Naive thymus-derived CD4-positive, alpha-beta T cell (primary cell): ENCODE data around the gene RHBDD2. TPM values are rescaled to one million over a fixed set of nuclear protein-coding genes. Genes with fewer than 3 reads are reported as not detected.
A peak's percentile ranks its signal among the peaks of the same experiment; 100 is the strongest.
"Not testable (repeated sequence)": the region's sequence is repeated elsewhere in the genome, so short reads cannot be mapped to it uniquely, and the experiment has no call there.

ENCODE experiments used
- ATAC-seq: fragments of 150-1000 bp; cut with Tn5 transposase; 2 replicates; pipeline ENCODE4 v1.10.0; 2021; ENCODE audit warnings: mild to moderate bottlenecking, moderate library complexity
- CTCF ChIA-PET: fragments of 350-600 bp; sonication (Branson Sonifier 250); formaldehyde crosslinking; loops from one replicate; lab custom pipeline; 2021; ENCODE audit warnings: antibody characterized with exemption; lab: Charles Lee
- POLR2A ChIA-PET: fragments of 350-600 bp; sonication (Branson Sonifier 250); formaldehyde crosslinking; loops from one replicate; lab custom pipeline; 2021; ENCODE audit warnings: antibody characterized with exemption, inconsistent platforms; lab: Charles Lee
- DNase-seq, 9 donors: peaks; one replicate each; pipeline versions ENCODE4 v3.0.0 to v3.0.0-alpha.2; 2020 to 2022; ENCODE audit warnings: mixed read lengths in 1 of 9
- H3K27ac ChIP-seq: one replicate; pipeline ENCODE4 v1.7.0; 2013; ENCODE audit warnings: mild to moderate bottlenecking, low read depth, low read length, moderate library complexity
- H3K27me3 ChIP-seq, 2 donors: one replicate each; pipeline ENCODE4 v1.7.0; 2013; ENCODE audit warnings: low read length in 2 of 2, mild to moderate bottlenecking in 2 of 2, moderate library complexity in 2 of 2; ENCODE audit not compliant: control insufficient read depth in 2 of 2, insufficient read depth in 2 of 2
- H3K36me3 ChIP-seq, 3 experiments: 1 replicate in 2 of 3; 2 replicates in 1 of 3; pipeline ENCODE4 v1.7.0; 2013; ENCODE audit warnings: low read length in 3 of 3, mild to moderate bottlenecking in 3 of 3, moderate library complexity in 1 of 3; ENCODE audit not compliant: insufficient read depth in 3 of 3, control insufficient read depth in 2 of 3
- H3K4me1 ChIP-seq, 2 donors: one replicate each; pipeline ENCODE4 v1.7.0; 2013; ENCODE audit warnings: low read length in 2 of 2, mild to moderate bottlenecking in 2 of 2, moderate library complexity in 1 of 2; ENCODE audit not compliant: control insufficient read depth in 2 of 2, insufficient read depth in 2 of 2
- H3K4me3 ChIP-seq: 2 replicates; pipeline ENCODE4 v1.7.0; 2013; ENCODE audit warnings: mild to moderate bottlenecking, low read length
- H3K9me3 ChIP-seq, 3 experiments: 1 replicate in 2 of 3; 2 replicates in 1 of 3; pipeline ENCODE4 v1.7.0; 2013; ENCODE audit warnings: low read length in 3 of 3; ENCODE audit not compliant: control insufficient read depth in 2 of 3
- H3K27ac Mint-ChIP-seq, 9 donors: one replicate each; pipeline ENCODE4 v1.8.0; 2020 to 2022; ENCODE audit warnings: mixed read lengths in 9 of 9, mild to moderate bottlenecking in 8 of 9, moderate library complexity in 5 of 9, inconsistent platforms in 2 of 9
- H3K27me3 Mint-ChIP-seq, 5 donors: one replicate each; pipeline ENCODE4 v1.8.0; 2021 to 2022; ENCODE audit warnings: mixed read lengths in 5 of 5, mild to moderate bottlenecking in 1 of 5
- H3K36me3 Mint-ChIP-seq, 5 donors: one replicate each; pipeline ENCODE4 v1.8.0; 2020 to 2022; ENCODE audit warnings: mixed read lengths in 5 of 5, mild to moderate bottlenecking in 3 of 5, inconsistent platforms in 1 of 5
- H3K4me1 Mint-ChIP-seq, 7 donors: one replicate each; pipeline ENCODE4 v1.8.0; 2020 to 2022; ENCODE audit warnings: mixed read lengths in 7 of 7, mild to moderate bottlenecking in 3 of 7, inconsistent platforms in 1 of 7
- H3K4me3 Mint-ChIP-seq, 10 donors: one replicate each; pipeline ENCODE4 v1.8.0; 2020 to 2022; ENCODE audit warnings: mild to moderate bottlenecking in 10 of 10, mixed read lengths in 10 of 10, moderate library complexity in 6 of 10, inconsistent platforms in 2 of 10
- H3K9me3 Mint-ChIP-seq, 11 donors: one replicate each; pipeline ENCODE4 v1.8.0; 2020 to 2022; ENCODE audit warnings: mixed read lengths in 11 of 11, mild to moderate bottlenecking in 4 of 11, inconsistent platforms in 1 of 11, moderate library complexity in 1 of 11
- intact Hi-C, 2 donors: fragments of 100-400 bp; cut with micrococcal nuclease; formaldehyde crosslinking; loops; one replicate each; pipeline ENCODE4 v1.15.1; 2023
- polyA plus RNA-seq, 2 donors: library from polyadenylated mRNA; unstranded; fragments of 300-500 nt; fragmentation: Illumina TruSeq; gene quantifications; one replicate each; pipeline ENCODE4 v1.2.3, GENCODE V29; 2021
- total RNA-seq, 6 experiments: library from RNA in 5 of 6; stranded (reverse) in 5 of 6; gene quantifications; 1 replicate in 5 of 6; 2 replicates in 1 of 6; pipeline ENCODE4 v1.2.3 and lab custom pipeline; 2021 to 2026

Gene RHBDD2
- total RNA-seq: 10 to 100 TPM; 36.2 to 95.1 (median 47.8) TPM
- polyA plus RNA-seq: 100 to 1,000 TPM; 107 to 124 TPM
- 93.0 reads per million, percentile 83 among the genes with 10 or more reads in this experiment for total RNA-seq (lab: John Stamatoyannopoulos, UW)

DNA sequence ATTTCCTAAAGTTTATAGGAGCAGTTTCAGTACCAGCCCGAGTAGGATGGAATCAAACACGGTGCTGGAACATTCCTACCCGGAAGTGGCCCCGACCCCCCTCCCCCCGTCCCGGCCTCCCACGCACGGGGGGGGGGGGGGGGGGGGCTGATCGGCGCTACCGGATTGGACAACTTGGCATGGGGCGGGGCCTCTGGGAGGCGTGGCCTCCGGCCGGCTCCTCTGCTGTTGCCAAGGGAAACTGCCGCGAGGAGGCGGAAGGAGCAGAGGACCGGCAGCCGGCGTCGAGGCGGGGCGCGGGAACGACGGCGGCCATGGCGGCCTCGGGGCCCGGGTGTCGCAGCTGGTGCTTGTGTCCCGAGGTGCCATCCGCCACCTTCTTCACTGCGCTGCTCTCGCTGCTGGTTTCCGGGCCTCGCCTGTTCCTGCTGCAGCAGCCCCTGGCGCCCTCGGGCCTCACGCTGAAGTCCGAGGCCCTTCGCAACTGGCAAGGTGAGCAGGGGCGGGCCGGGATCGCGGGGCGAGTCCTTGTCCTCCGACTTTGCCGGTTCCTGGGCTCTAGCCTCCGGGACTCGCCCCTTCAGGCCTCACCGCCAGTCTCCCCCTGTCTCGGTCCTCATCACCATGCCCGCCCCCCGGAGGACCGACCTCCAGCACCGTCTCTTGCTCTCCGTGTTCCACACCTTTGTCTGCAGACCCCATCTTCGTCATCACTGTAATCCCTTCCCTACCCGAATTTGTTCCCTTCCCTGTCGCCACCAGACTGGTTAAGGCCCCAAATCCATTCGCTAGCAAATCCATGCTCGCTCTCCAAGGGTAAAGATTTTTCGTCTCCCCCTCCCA lies at the start of gene RHBDD2:
RHBDD2 (plus strand) TSS at position 266 of the 843 bp plus-strand sequence; CDS start at position 315, 49 bp downstream.
- no peaks in the 10 kb centered on the region for H3K27me3 Mint-ChIP-seq
- Histone ChIP-seq H3K9me3 (no peaks in the 10 kb centered on the region), H3K27ac (peak within 1 kb of the TSS; percentile 95), H3K4me3 (peak within 1 kb of the TSS; percentile 94), H3K36me3 (peaks cover 16 to 31% (median 16%) of the 10 kb centered on the region in 3 experiments), H3K4me1 (peaks cover 16 to 20% of the 10 kb centered on the region in 2 donors), H3K27me3 (no peaks in the 10 kb centered on the region)
- DNase-seq (peak; percentile 86 to 96 (median 91)), ATAC-seq (peak; percentile 96)
- ChIA-PET POLR2A (interaction anchor here (0.6 to 3.9 kb wide), 9 partner anchors 9 to 179 kb away, joined by 3 to 52 read pairs (median 4); partner anchors contain the start of genes MDH2, POR, STYXL1 and TMEM120A), CTCF (interaction anchor here (1.6 kb wide), 1 partner anchor 141 kb away, joined by 4 read pairs; no protein-coding TSS in a partner anchor)
- intact Hi-C loops: loop anchor here (1.0 to 10.0 kb wide), 15 partner anchors 35 to 1220 kb away; partner anchors contain the start of genes TMEM120A (in 2 of the 2), YWHAG (in 2 of the 2), POR (in 1 of the 2) and RCC1L (in 1 of the 2)
- H3K36me3 Mint-ChIP-seq: peaks cover 5 to 18% (median 14%) of the 10 kb centered on the region in 5 donors
- peaks cover 0 to 5% (median 0%) of the 10 kb centered on the region in 11 donors for H3K9me3 Mint-ChIP-seq
- peak within 1 kb of the TSS; percentile 93 to 99 (median 98) for H3K4me3 Mint-ChIP-seq
- H3K4me1 Mint-ChIP-seq: peaks cover 26 to 43% (median 34%) of the 10 kb centered on the region in 7 donors
- peak within 1 kb of the TSS; percentile 91 to 99 (median 97) for H3K27ac Mint-ChIP-seq

DNA sequence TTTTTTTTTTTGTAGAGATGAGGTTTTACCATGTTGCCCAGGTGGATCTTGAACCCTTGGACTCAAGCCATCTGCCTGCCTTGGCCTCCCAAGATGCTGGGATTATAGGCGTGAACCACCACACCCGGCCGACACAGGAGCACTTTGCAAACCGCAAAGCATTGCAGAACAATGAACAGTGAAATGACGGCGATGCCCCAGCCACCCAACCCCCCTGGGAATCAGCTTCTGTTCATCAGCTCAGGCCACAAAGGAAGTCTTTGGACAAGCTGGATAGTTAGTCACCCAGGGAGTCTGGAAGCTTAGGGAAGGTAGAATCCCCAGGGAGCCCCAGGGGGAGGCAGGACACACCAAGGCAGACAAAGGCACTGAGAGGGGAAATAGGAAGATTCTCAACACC lies 49.2 kb upstream of the RHBDD2 start:
- DNase-seq, H3K4me1 Mint-ChIP-seq, H3K36me3 ChIP-seq, H3K36me3 Mint-ChIP-seq, H3K27me3 ChIP-seq, H3K4me3 Mint-ChIP-seq, H3K27ac Mint-ChIP-seq, CTCF ChIA-PET, H3K4me3 ChIP-seq, ATAC-seq, H3K4me1 ChIP-seq, H3K9me3 ChIP-seq, intact Hi-C loops, H3K9me3 Mint-ChIP-seq, H3K27ac ChIP-seq, POLR2A ChIA-PET: not testable (repeated sequence)
- peaks cover 0 to 14% (median 0%) of the 10 kb centered on the region in 5 donors for H3K27me3 Mint-ChIP-seq

DNA sequence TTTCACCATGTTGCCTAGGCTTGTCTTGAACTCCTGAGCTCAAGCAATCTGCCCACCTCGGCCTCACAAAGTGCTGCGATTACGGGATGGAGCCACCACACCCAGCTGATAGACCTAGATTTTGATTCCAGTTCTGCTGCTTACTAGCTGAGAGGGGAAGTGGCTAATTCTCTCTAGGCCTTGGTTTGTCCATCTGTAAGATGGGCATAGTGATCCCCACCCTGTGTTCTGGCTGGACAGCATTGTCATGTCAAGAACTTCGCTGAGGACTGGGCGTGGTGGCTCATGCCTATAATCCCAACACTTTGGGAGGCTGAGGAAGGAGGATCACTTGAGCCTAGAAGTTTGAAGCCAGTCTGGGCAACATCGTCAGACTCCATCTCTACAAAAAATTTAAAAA lies 47.9 kb upstream of the RHBDD2 start:
- H3K4me3 ChIP-seq: no peak overlapping the region
- POLR2A ChIA-PET: no interaction called here
- H3K27ac Mint-ChIP-seq: no peak overlapping the region
- ATAC-seq (no peak), DNase-seq (no peak)
- H3K9me3 ChIP-seq: no peaks in the 10 kb centered on the region
- no peaks in the 10 kb centered on the region for H3K36me3 ChIP-seq
- H3K27ac ChIP-seq: no peak overlapping the region
- no peaks in the 10 kb centered on the region for H3K27me3 ChIP-seq
- no peaks in the 10 kb centered on the region for H3K9me3 Mint-ChIP-seq
- CTCF ChIA-PET: interaction anchor here (0.7 kb wide), 1 partner anchor 70 kb away, joined by 3 read pairs; no protein-coding TSS in a partner anchor
- peaks cover 0 to 12% (median 0%) of the 10 kb centered on the region in 5 donors for H3K27me3 Mint-ChIP-seq
- H3K4me1 ChIP-seq: no peaks in the 10 kb centered on the region
- H3K4me3 Mint-ChIP-seq: no peak overlapping the region
- no peaks in the 10 kb centered on the region for H3K36me3 Mint-ChIP-seq
- H3K4me1 Mint-ChIP-seq: no peaks in the 10 kb centered on the region
- intact Hi-C loops: no loop called here

DNA sequence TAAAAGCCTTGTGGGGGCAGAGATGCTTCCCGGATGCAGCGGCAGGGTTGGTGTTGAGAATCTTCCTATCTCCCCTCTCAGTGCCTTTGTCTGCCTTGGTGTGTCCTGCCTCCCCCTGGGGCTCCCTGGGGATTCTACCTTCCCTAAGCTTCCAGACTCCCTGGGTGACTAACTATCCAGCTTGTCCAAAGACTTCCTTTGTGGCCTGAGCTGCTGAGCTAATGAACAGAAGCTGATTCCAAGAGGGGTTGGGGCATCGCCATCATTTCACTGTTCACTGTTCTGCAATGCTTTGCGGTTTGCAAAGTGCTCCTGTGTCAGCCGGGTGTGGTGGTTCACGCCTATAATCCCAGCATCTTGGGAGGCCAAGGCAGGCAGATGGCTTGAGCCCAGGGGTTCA lies 45.2 kb upstream of the RHBDD2 start:
- H3K4me3 ChIP-seq, POLR2A ChIA-PET, ATAC-seq, H3K4me1 ChIP-seq, H3K36me3 Mint-ChIP-seq, H3K4me3 Mint-ChIP-seq, H3K27me3 ChIP-seq, CTCF ChIA-PET, H3K9me3 Mint-ChIP-seq, H3K27ac Mint-ChIP-seq, intact Hi-C loops, H3K27ac ChIP-seq, H3K9me3 ChIP-seq, DNase-seq, H3K36me3 ChIP-seq, H3K4me1 Mint-ChIP-seq: not testable (repeated sequence)
- peaks cover 0 to 12% (median 0%) of the 10 kb centered on the region in 5 donors for H3K27me3 Mint-ChIP-seq

DNA sequence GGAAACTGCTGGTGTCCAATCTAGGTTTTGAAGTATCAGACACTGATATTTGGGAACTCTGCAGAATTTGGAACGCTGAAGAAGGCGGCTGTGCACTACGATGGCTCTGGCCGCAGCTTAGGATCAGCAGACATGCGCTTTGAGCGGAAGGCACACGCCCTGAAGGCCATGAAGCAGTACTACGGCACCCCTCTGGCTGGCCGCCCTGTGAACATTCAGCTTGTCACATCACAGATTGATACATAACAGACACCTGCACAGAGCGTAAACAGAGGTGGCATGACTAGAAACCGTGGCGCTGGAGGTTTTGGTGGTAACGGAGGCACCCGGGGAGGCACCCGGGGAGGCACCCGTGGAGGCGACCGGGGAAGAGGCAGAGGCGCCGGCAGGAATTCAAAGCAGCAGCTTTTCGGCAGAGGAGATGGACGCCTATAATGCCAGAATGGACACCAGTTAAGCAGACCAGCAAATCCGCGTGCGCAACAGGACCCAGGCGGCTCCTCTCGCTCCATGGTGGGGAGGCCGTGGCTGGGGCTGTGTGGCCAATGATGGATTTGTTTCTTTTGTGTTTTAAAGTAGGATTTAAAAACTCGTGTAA lies 43.0 kb upstream of the RHBDD2 start:
- no peak overlapping the region for H3K4me3 ChIP-seq
- intact Hi-C loops: no loop called here
- H3K27me3 ChIP-seq: no peaks in the 10 kb centered on the region
- Mint-ChIP-seq H3K27me3 (peaks cover 0 to 12% (median 0%) of the 10 kb centered on the region in 5 donors), H3K9me3 (no peaks in the 10 kb centered on the region), H3K4me1 (no peaks in the 10 kb centered on the region), H3K4me3 (no peak overlapping the region), H3K27ac (no peak overlapping the region), H3K36me3 (no peaks in the 10 kb centered on the region)
- no peaks in the 10 kb centered on the region for H3K9me3 ChIP-seq
- no peak for DNase-seq
- H3K36me3 ChIP-seq: no peaks in the 10 kb centered on the region
- POLR2A ChIA-PET: interaction anchor here (0.5 kb wide), 1 partner anchor 1279 kb away, joined by 4 read pairs; no protein-coding TSS in a partner anchor
- no peak overlapping the region for H3K27ac ChIP-seq
- no peaks in the 10 kb centered on the region for H3K4me1 ChIP-seq
- ATAC-seq: no peak
- CTCF ChIA-PET: no interaction called here

DNA sequence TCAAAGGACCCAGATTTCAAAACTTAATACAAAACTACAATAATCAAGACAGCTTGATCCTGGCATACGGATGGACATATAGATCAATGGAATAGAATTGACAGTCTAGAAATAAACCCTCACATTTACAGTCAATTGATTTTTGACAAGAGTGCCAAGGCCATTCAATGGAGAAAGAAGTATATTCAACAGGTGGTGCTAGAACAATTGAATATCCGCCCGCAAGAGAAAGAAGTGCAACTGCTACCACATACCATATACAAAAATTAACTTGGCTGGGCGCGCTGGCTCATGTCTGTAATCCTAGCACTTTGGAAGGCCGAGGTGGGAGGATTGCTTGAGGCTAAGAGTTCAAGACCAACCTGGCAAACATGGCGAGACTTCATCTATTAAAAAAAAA lies 42.0 kb upstream of the RHBDD2 start:
- H3K4me3 Mint-ChIP-seq: no peak overlapping the region
- CTCF ChIA-PET: no interaction called here
- no peak for DNase-seq
- POLR2A ChIA-PET: interaction anchor here (0.6 to 0.7 kb wide), 2 partner anchors 171 to 219 kb away, joined by 3 read pairs; no protein-coding TSS in a partner anchor
- intact Hi-C loops: no loop called here
- H3K27me3 Mint-ChIP-seq: peaks cover 0 to 12% (median 0%) of the 10 kb centered on the region in 5 donors
- ATAC-seq: no peak
- no peak overlapping the region for H3K27ac Mint-ChIP-seq
- no peak overlapping the region for H3K4me3 ChIP-seq
- H3K9me3 Mint-ChIP-seq: no peaks in the 10 kb centered on the region
- H3K4me1 ChIP-seq: no peaks in the 10 kb centered on the region
- H3K27ac ChIP-seq: no peak overlapping the region
- no peaks in the 10 kb centered on the region for H3K9me3 ChIP-seq
- no peaks in the 10 kb centered on the region for H3K36me3 ChIP-seq
- H3K36me3 Mint-ChIP-seq: no peaks in the 10 kb centered on the region
- H3K4me1 Mint-ChIP-seq: no peaks in the 10 kb centered on the region
- H3K27me3 ChIP-seq: no peaks in the 10 kb centered on the region
